Kidney (tissue), 14 donors: ENCODE data around the gene PRPSAP1. TPM values are rescaled to one million over a fixed set of nuclear protein-coding genes. Genes with fewer than 3 reads are reported as not detected.

Source experiments
- DNase-seq, 5 donors: peaks; one replicate each; pipeline ENCODE4 v3.0.0-alpha.2; 2013 to 2020
- FAIRE-seq: peaks from 2 replicates; lab custom pipeline; 2012; peaks lifted over from hg19 to GRCh38; lab: Jason Lieb, UNC
- H3K27ac ChIP-seq, 2 donors: one replicate each; pipeline ENCODE4 v1.7.0; 2013; ENCODE audit warnings: low read depth in 2 of 2, low read length in 2 of 2, inconsistent platforms in 1 of 2
- H3K27me3 ChIP-seq: one replicate; pipeline ENCODE4 v1.7.1; 2013; ENCODE audit warnings: low read length, inconsistent platforms; ENCODE audit not compliant: control insufficient read depth, insufficient read depth
- H3K36me3 ChIP-seq, 3 donors: one replicate each; pipeline versions ENCODE4 v1.7.0 to v1.7.1; 2013; ENCODE audit warnings: low read length in 3 of 3, control low read depth in 1 of 3, inconsistent platforms in 1 of 3; ENCODE audit not compliant: insufficient read depth in 3 of 3, control insufficient read depth in 2 of 3
- H3K4me1 ChIP-seq, 3 donors: one replicate each; pipeline versions ENCODE4 v1.7.0 to v1.7.1; 2013; ENCODE audit warnings: low read length in 3 of 3, inconsistent platforms in 1 of 3, low read depth in 1 of 3; ENCODE audit not compliant: control insufficient read depth in 2 of 3, insufficient read depth in 2 of 3
- H3K4me3 ChIP-seq, 3 donors: one replicate each; pipeline versions ENCODE4 v1.7.0 to v1.8.1; 2013; ENCODE audit warnings: low read length in 3 of 3, control low read depth in 1 of 3, inconsistent platforms in 1 of 3
- H3K9ac ChIP-seq, 3 donors: one replicate each; pipeline versions ENCODE4 v1.7.0 to v1.7.1; 2013; ENCODE audit warnings: low read length in 3 of 3, control low read depth in 1 of 3, inconsistent platforms in 1 of 3
- H3K9me3 ChIP-seq, 3 donors: one replicate each; pipeline versions ENCODE4 v1.7.0 to v1.7.1; 2013; ENCODE audit warnings: low read length in 3 of 3, control low read depth in 1 of 3, inconsistent platforms in 1 of 3; ENCODE audit not compliant: control insufficient read depth in 2 of 3, insufficient read depth in 1 of 3
- intact Hi-C: fragments of 100-400 bp; cut with DNase I; formaldehyde crosslinking; loops from one replicate; pipeline ENCODE4 v1.11.1; 2022
- polyA plus RNA-seq: library from polyadenylated mRNA; stranded (reverse); fragments of 350-450 nt; fragmentation: Illumina TruSeq; extraction: RNeasy Lipid Tissue Mini Kit (QIAGEN cat#74804); gene quantifications from one replicate; pipeline ENCODE4 v1.2.3, GENCODE V29; 2014; ENCODE audit warnings: low read depth, low replicate concordance; ENCODE audit not compliant: insufficient read depth
- total RNA-seq: library from RNA; stranded (reverse); fragmentation: NEBNext Ultra II Directional; extraction: Animal tissue kit (Norgen Biotek cat#: 25700); gene quantifications from one replicate; pipeline ENCODE4 v1.2.1, GENCODE V29; 2021
- TF ChIP-seq, protein P1 (sequence below): IDR thresholded peaks from 3 replicates; pipeline ENCODE4 v1.5.1; 2012; ENCODE audit warnings: mild to moderate bottlenecking, moderate library complexity, borderline replicate concordance; ENCODE audit not compliant: insufficient read depth; ENCODE audit errors: extremely low read depth
- donor health status: control.
- donor health status: control.
- donor health status: control.
- donor health status: control.
- donor health status: control.
- donor health status: DM: yes; HTN: yes; CAD: no.
- donor health status: Normal renal cell carcinoma (clear cell type).

PRPSAP1 gene
- total and polyA plus RNA-seq, 2 donors from 2014 or later = 37.6 to 39.9 TPM

DNA sequence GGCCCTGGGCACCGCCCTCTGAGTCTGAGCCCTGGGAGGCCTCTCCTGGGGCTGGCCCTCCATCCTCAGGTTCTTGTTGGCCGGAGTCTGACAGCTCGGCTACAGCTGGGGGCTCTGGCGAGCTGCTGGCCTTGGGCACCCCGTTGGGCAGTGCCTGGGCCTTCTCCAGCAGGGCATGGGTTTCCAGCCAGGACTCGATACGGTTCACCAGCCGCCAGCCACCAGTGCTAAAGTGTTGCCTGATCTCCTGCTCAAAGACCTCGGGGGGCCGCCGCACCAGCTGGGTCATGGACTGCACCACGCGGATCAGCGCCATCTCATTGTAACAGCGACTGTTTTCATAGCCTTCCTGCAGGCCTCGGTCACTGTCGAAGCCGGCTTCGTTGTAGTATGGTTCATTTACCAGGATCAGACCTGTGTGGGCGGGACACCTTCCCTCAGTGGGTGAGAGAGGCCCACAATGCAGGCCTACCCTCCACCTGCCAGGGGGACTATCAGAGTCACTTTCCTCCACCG, 37.5 kb upstream of the PRPSAP1 start:
- Histone ChIP-seq H3K9me3 (no peaks in the 10 kb centered on the region), H3K4me3 (no peak overlapping the region), H3K36me3 (peaks cover 0 to 21% (median 11%) of the 10 kb centered on the region in 3 donors), H3K27me3 (no peaks in the 10 kb centered on the region), H3K4me1 (peaks cover 0 to 3% (median 0%) of the 10 kb centered on the region in 3 donors), H3K9ac (no peak overlapping the region), H3K27ac (no peak overlapping the region)
- peak in 3 of 5 donors; percentile 10 to 73 (median 18) for DNase-seq
- TF ChIP-seq, protein P1, sequence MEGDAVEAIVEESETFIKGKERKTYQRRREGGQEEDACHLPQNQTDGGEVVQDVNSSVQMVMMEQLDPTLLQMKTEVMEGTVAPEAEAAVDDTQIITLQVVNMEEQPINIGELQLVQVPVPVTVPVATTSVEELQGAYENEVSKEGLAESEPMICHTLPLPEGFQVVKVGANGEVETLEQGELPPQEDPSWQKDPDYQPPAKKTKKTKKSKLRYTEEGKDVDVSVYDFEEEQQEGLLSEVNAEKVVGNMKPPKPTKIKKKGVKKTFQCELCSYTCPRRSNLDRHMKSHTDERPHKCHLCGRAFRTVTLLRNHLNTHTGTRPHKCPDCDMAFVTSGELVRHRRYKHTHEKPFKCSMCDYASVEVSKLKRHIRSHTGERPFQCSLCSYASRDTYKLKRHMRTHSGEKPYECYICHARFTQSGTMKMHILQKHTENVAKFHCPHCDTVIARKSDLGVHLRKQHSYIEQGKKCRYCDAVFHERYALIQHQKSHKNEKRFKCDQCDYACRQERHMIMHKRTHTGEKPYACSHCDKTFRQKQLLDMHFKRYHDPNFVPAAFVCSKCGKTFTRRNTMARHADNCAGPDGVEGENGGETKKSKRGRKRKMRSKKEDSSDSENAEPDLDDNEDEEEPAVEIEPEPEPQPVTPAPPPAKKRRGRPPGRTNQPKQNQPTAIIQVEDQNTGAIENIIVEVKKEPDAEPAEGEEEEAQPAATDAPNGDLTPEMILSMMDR = no peak
- intact Hi-C loops = no loop called here
- FAIRE-seq = no peak

DNA sequence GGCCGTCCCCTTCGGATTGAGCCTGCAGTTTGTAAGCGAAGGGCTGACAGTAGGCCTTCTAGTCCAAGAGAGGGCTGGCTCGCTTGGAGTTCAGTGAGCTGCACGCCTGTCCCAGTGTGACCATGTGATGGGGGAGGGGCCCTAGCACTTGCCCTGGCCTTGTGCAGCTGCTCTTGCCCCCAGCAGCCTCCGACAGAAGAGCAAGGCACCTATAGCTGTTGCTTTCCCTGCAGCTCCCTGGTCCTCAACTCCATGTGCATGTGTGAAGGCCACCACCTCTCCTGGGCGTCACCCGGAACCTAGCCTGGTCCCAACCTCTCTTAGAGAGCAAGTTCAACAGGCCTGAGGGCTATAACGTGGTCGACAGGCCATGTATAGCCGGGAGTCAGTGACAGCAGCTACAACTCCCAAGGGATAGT, 36.3 kb upstream of the PRPSAP1 start:
- intact Hi-C loops = no loop called here
- no peak overlapping the region for H3K9ac ChIP-seq
- peaks cover 0 to 12% (median 0%) of the 10 kb centered on the region in 3 donors for H3K4me1 ChIP-seq
- no peak for FAIRE-seq
- peak in 1 of 5 donors; percentile 8 for DNase-seq
- H3K4me3 ChIP-seq = no peak overlapping the region
- TF ChIP-seq, protein P1 = no peak
- peaks cover 0 to 12% (median 5%) of the 10 kb centered on the region in 3 donors for H3K36me3 ChIP-seq
- H3K27ac ChIP-seq = no peak overlapping the region
- no peaks in the 10 kb centered on the region for H3K9me3 ChIP-seq
- H3K27me3 ChIP-seq = no peaks in the 10 kb centered on the region

DNA sequence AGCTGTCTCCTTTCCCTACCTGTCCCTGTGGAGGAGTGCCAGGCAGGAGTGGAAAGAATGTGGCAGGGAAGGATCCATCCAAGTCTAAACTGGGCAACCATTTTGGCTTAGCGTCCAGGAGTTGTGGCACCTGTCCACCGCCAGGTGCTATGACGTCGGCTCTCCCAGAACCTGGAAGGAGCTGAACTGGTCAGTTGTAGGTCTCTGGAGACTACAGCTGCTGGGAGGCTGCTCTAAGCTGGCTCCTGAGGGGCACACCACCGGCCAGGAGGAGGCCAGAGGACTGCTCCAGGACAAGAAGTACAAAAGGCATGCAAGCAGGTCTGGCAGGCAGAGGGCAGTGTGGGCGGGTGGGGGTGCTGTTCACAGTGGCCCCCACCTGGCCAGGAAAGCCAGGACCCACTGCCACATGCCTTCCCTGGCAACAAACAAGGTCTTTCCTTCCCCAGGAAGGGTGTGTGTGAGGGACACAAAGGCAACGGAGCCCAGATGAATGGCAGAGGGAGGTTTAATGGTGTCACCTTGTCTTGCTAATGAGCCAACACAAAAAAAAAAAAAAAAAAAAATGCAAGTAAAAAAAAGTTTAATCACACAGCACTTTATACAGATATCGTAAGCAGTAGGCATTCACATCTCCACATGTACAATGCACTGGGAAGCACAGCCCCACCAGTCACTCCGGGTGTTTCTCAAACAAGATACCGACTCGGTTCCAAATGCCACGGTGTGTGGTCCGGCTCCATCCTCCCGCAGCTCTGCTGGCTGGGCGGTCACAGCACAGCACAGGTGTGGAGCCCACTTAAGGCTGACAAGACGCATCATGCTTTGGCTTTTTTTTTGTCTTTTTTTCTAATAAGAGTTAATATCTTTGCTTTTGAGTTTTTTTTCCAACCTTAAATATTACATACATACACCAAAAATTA, 35.5 kb upstream of the PRPSAP1 start:
- Histone ChIP-seq H3K36me3 (peaks cover 0 to 12% (median 4%) of the 10 kb centered on the region in 3 donors), H3K4me1 (peaks cover 0 to 17% (median 0%) of the 10 kb centered on the region in 3 donors), H3K9ac (no peak overlapping the region), H3K4me3 (no peak overlapping the region), H3K27me3 (no peaks in the 10 kb centered on the region), H3K9me3 (no peaks in the 10 kb centered on the region), H3K27ac (no peak overlapping the region)
- intact Hi-C loops = no loop called here
- TF ChIP-seq, protein P1 = no peak
- no peak for FAIRE-seq
- DNase-seq = peak in 1 of 5 donors; percentile 9
